CD4-positive, alpha-beta T cell treated with Interleukin-10 for 1 hour (primary cell): ENCODE measurements around the gene TET2.

Experiments
- DNase-seq: peaks from one replicate; pipeline ENCODE4 v3.0.0-alpha.2; 2020

TET2 gene

DNA sequence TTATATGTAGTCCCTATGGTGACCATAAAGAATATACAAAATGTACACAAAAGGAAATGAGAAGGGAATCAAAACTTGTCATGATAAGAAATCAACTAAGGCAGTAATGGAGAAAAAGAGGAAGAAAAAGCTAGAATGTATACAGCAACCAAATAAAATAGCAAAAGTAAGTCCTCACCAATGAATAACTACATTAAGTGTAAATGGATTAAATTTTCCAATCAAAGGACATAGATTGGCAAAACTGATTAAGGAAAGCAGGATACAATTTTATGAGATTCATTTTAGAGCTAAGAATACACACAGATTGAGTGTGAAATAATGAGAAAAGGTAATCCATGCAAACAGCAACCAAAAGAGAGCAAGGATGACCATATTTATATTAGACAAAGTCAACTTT is 157.4 kb downstream of the TET2 start:
- DNase-seq, result no peak

GRCh38 chr4:105305019-105305836 is 158.6 kb downstream of the TET2 start:
- no peak for DNase-seq

DNA sequence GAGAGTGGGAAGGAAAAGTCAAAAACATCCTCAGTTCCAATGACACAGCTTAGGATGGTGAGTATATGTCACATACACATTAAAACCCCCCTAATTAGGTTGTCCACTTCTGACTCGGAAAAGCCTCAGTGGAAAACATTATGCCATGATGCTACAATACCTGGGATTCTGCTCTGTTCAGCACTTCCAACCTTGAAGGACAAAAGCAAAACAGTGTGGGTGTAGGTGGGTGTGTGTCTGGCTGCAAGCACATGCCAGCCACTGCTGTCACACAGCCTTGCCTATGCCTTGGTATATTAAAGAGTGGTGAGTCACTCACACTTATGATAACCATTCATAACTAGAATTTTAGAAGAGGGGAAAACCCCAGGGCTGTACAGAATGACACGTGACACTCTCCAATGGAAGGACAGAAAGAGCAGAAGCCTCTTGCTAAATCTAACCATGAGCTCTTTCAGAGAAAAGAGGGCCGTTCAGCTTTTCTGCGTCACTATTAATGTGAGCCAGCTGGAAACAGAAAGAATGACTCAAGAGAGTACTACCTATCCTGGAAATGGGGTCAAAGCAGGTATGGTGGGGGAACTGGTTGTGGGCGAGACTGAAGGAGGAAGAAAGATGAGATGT is 159.6 kb downstream of the TET2 start:
- peak; percentile 35 for DNase-seq

GRCh38 chr4:105306820-105307219 is 160.1 kb downstream of the TET2 start:
- DNase-seq, result no peak

DNA sequence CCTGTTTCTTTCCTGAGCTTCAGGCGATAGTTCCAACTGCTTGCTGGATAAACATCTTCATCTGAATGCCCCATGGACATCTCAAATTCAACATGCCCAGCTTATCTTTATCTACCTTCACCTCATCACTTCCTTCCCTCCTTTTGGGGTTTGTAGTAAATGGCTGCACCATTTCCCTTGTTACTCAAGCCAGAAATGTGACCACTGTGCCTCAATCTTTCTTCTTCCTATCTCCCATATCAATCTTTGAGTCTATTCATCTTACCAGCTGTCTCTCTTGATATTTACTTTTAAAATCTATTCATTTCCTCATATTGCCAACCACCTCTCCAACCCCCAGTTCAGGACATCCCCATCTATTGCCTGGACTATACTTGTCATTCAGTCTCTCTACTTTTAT is 171.8 kb downstream of the TET2 start:
- DNase-seq, result no peak

DNA sequence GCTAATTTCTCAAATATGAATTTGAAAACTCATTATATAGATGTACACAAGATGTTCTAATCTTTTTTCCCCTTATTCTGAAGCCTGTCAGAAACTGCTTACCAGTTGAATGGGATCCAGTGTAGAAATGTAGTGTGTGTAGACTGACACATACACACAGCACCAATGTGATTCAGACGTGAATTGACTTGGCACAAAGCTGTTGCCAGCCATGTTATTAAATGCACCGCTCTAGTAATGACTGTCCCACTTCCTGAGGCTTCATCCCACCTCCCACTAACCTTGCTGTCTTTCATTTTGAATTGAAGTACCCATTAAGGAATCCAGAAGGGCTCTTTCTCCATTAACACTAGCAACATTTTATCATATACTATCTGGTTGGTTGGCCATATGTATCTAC is 180.5 kb downstream of the TET2 start:
- no peak for DNase-seq

GRCh38 chr4:105327956-105328355 is 181.3 kb downstream of the TET2 start:
- no peak for DNase-seq

GRCh38 chr4:105329081-105329480 is 182.4 kb downstream of the TET2 start:
- no peak for DNase-seq
